Vagina (tissue), 2 donors: ENCODE results near the gene SYNE1. TPM values are rescaled to one million over a fixed set of nuclear protein-coding genes. Genes with fewer than 3 reads are reported as not detected.

ENCODE experiments used
- DNase-seq, 2 donors: peaks; one replicate each; pipeline ENCODE4 v3.0.0-alpha.2; 2017; ENCODE audit errors: extremely low spot score in 2 of 2
- H3K27ac ChIP-seq: fragments of 200-600 bp; sonication (generic); one replicate; pipeline ENCODE4 v1.5.1; 2019
- H3K27me3 ChIP-seq: fragments of 200-600 bp; sonication (generic); one replicate; pipeline ENCODE4 v1.5.1; 2019
- H3K36me3 ChIP-seq, 2 donors: fragments of 200-600 bp; sonication (generic); one replicate each; pipeline ENCODE4 v1.5.1; 2017 to 2019
- H3K4me1 ChIP-seq: fragments of 200-600 bp; sonication (generic); one replicate; pipeline ENCODE4 v1.5.1; 2019
- H3K4me3 ChIP-seq, 2 donors: fragments of 200-600 bp; sonication (generic); 1 replicate in 1 of 2; 2 replicates in 1 of 2; pipeline ENCODE4 v1.5.1; 2016 to 2019
- H3K9me3 ChIP-seq: fragments of 200-600 bp; sonication (generic); one replicate; pipeline ENCODE4 v1.5.1; 2019
- POLR2A ChIP-seq, 2 donors: fragments of 450-650 bp; IDR thresholded peaks; one replicate each; pipeline ENCODE4 v1.6.1; 2017; ENCODE audit warnings: antibody characterized with exemption in 2 of 2, mild to moderate bottlenecking in 2 of 2, moderate library complexity in 2 of 2
- POLR2AphosphoS5 ChIP-seq, 2 donors: sonication (generic); formaldehyde crosslinking; IDR thresholded peaks; one replicate each; pipeline ENCODE4 v1.9.0; 2017; ENCODE audit warnings: antibody characterized with exemption in 2 of 2, mild to moderate bottlenecking in 2 of 2, low read depth in 1 of 2; ENCODE audit not compliant: insufficient read depth in 1 of 2
- intact Hi-C: fragments of 100-400 bp; cut with DNase I; formaldehyde crosslinking; loops from one replicate; pipeline ENCODE4 v1.15.1; 2023
- total RNA-seq: library from RNA; depleted of rRNA; stranded (reverse); fragments of >200 nt; gene quantifications from one replicate; pipeline ENCODE4 v1.2.3, GENCODE V29; 2016
- TF ChIP-seq, protein P1 (sequence below), 3 experiments: fragments of 450-650 bp in 2 of 3; fragments of 200-600 bp in 1 of 3; sonication (generic) in 1 of 3; IDR thresholded peaks; one replicate each; pipeline ENCODE4 v1.5.1; 2017 to 2019; ENCODE audit warnings: antibody characterized with exemption in 3 of 3, mild to moderate bottlenecking in 2 of 3, moderate library complexity in 2 of 3

The SYNE1 gene
- total RNA-seq, 1 donor from 2014 or later = 81.5 TPM

- Histone ChIP-seq H3K27me3 (no peaks in the 10 kb centered on the region), H3K9me3 (no peaks in the 10 kb centered on the region), H3K4me1 (no peaks in the 10 kb centered on the region), H3K4me3 (no peak overlapping the region), H3K36me3 (no peaks in the 10 kb centered on the region), H3K27ac (no peak overlapping the region)
- no peak for DNase-seq
- intact Hi-C loops = no loop called here
- TF ChIP-seq POLR2AphosphoS5 (IDR thresholded peaks at IDR 0.05; ENCODE audit: insufficient read depth in 1 of 2, low read depth in 1 of 2) (no peak), POLR2A (IDR thresholded peaks at IDR 0.05) (no peak)
- TF ChIP-seq, protein P1, sequence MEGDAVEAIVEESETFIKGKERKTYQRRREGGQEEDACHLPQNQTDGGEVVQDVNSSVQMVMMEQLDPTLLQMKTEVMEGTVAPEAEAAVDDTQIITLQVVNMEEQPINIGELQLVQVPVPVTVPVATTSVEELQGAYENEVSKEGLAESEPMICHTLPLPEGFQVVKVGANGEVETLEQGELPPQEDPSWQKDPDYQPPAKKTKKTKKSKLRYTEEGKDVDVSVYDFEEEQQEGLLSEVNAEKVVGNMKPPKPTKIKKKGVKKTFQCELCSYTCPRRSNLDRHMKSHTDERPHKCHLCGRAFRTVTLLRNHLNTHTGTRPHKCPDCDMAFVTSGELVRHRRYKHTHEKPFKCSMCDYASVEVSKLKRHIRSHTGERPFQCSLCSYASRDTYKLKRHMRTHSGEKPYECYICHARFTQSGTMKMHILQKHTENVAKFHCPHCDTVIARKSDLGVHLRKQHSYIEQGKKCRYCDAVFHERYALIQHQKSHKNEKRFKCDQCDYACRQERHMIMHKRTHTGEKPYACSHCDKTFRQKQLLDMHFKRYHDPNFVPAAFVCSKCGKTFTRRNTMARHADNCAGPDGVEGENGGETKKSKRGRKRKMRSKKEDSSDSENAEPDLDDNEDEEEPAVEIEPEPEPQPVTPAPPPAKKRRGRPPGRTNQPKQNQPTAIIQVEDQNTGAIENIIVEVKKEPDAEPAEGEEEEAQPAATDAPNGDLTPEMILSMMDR (IDR thresholded peaks at IDR 0.05) = no peak
Measured at GRCh38 chr6:152603911-152604310, 33.3 kb downstream of the SYNE1 start.

GRCh38 chr6:152600022-152600421 lies 37.1 kb downstream of the SYNE1 start:
- H3K27ac ChIP-seq = peak overlapping the region; percentile 65
- intact Hi-C loops = no loop called here

DNA sequence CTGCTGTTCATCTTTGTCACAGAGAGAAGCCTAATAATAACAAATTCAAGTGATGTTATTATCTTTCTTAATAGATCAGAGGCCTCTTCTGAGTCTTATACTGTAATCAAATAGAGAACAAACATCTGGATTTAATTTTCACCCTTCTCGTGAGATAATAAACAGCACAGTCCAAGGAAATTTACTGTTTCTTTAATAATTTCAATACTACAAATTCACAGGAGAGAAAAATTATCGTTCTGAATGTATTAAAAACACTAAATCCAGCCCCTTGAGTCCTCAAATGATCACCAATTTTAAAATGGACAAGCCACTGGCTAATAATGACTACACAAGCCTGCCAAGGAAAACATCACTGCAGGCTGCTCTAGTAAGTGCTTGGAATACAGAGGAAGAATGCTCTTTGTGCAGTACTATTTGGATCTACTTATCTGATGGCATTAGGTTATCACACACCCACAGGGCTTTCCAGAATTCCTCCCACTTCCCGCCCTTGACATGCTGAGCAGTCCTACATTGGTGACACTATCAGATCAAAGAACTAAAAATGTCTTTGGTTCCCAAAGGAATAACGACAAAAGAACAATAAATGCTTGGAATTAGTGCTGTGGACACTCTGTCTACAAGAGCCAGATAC lies 38.1 kb downstream of the SYNE1 start:
- Histone ChIP-seq H3K27me3 (no peaks in the 10 kb centered on the region), H3K36me3 (no peaks in the 10 kb centered on the region), H3K4me3 (no peak overlapping the region), H3K9me3 (no peaks in the 10 kb centered on the region), H3K27ac (peak overlapping the region; percentile 65), H3K4me1 (no peaks in the 10 kb centered on the region)
- no peak for DNase-seq
- TF ChIP-seq POLR2A (IDR thresholded peaks at IDR 0.05) = no peak
- TF ChIP-seq, protein P1 (IDR thresholded peaks at IDR 0.05) = no peak
- intact Hi-C loops = no loop called here

More at GRCh38 chr6:152600022-152600421, 37.1 kb downstream of the SYNE1 start:
- TF ChIP-seq, protein P1 (IDR thresholded peaks at IDR 0.05) = no peak
- no peak for TF ChIP-seq POLR2A (IDR thresholded peaks at IDR 0.05)
- no peak for TF ChIP-seq POLR2AphosphoS5 (IDR thresholded peaks at IDR 0.05; ENCODE audit: insufficient read depth in 1 of 2, low read depth in 1 of 2)
- Histone ChIP-seq H3K36me3 (no peaks in the 10 kb centered on the region), H3K9me3 (no peaks in the 10 kb centered on the region), H3K27me3 (no peaks in the 10 kb centered on the region), H3K4me3 (no peak overlapping the region), H3K4me1 (no peaks in the 10 kb centered on the region)
- no peak for DNase-seq

GRCh38 chr6:152598421-152598820 lies 38.7 kb downstream of the SYNE1 start:
- Histone ChIP-seq H3K27me3 (no peaks in the 10 kb centered on the region), H3K36me3 (no peaks in the 10 kb centered on the region), H3K4me1 (no peaks in the 10 kb centered on the region), H3K27ac (peak overlapping the region; percentile 65), H3K9me3 (no peaks in the 10 kb centered on the region), H3K4me3 (no peak overlapping the region)
- intact Hi-C loops = no loop called here
- DNase-seq = no peak
- TF ChIP-seq POLR2AphosphoS5 (IDR thresholded peaks at IDR 0.05; ENCODE audit: insufficient read depth in 1 of 2, low read depth in 1 of 2) (no peak), POLR2A (IDR thresholded peaks at IDR 0.05) (no peak)
- TF ChIP-seq, protein P1 (IDR thresholded peaks at IDR 0.05) = no peak

DNA sequence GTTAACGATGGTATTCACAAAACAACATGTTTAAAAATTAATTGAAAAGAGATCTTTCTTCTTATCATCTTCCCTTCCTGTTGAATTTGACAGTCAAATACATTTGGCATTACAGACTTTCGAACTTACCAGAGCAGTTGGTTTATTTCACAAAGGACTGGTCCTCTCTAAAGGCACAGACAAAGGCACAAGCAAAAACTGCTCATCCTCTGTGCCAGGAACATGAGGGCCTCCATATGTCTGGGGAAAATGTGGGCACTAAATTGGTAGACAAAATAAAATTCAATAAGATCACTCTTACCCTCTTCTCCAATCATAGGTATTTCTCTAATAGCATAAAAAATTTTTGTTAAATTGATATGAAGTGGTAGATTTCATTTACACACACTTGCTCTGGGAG lies 40.4 kb downstream of the SYNE1 start:
- Histone ChIP-seq H3K27ac (no peak overlapping the region), H3K9me3 (no peaks in the 10 kb centered on the region), H3K27me3 (no peaks in the 10 kb centered on the region), H3K36me3 (no peaks in the 10 kb centered on the region), H3K4me3 (no peak overlapping the region), H3K4me1 (no peaks in the 10 kb centered on the region)
- TF ChIP-seq POLR2AphosphoS5 (IDR thresholded peaks at IDR 0.05; ENCODE audit: insufficient read depth in 1 of 2, low read depth in 1 of 2) (no peak), POLR2A (IDR thresholded peaks at IDR 0.05) (no peak)
- TF ChIP-seq, protein P1 (IDR thresholded peaks at IDR 0.05) = no peak
- DNase-seq = no peak
- intact Hi-C loops = no loop called here
